Measurements from ENCODE around the gene SLC41A3. TPM values are rescaled to one million over a fixed set of nuclear protein-coding genes. Genes with fewer than 3 reads are reported as not detected.
A peak's percentile ranks its signal among the peaks of the same experiment; 100 is the strongest.

Gene SLC41A3
- total and polyA plus RNA-seq, 2 of the 8 experiments (the other 6 are each of a cell fraction or from before 2014, with no cell fraction given): 30.2 to 56.4 TPM

- Histone ChIP-seq H2AFZ (ENCODE audit: low read length) (no peak overlapping the region), H2BK12ac (ENCODE audit: low read depth, low read length) (no peak overlapping the region), H3K14ac (ENCODE audit: insufficient read length) (no peak overlapping the region), H2BK20ac (ENCODE audit: low read length) (no peak overlapping the region), H4K20me1 (replicated peaks in 1 of 2; ENCODE audit: control insufficient read depth in 1 of 2, insufficient read depth in 2 of 2, low read length in 2 of 2) (no peaks in the 10 kb centered on the region), H3K56ac (replicated peaks; ENCODE audit: insufficient read length, low read depth, low read length) (no peak overlapping the region), H3K18ac (ENCODE audit: extremely low read depth, low read length) (no peak overlapping the region), H3K4me2 (ENCODE audit: insufficient read depth in 1 of 2, low read depth in 2 of 2, low read length in 2 of 2) (no peak overlapping the region), H3K79me1 (ENCODE audit: low read depth, low read length) (no peaks in the 10 kb centered on the region), H3K36me3 (ENCODE audit: control insufficient read depth in 2 of 4, insufficient read depth in 4 of 4, low read length in 3 of 4) (no peaks in the 10 kb centered on the region), H3K23me2 (ENCODE audit: low read depth, low read length) (no peaks in the 10 kb centered on the region), H3K4me3 (ENCODE audit: extremely low read depth in 1 of 4, insufficient read depth in 2 of 4, low read depth in 3 of 4, low read length in 4 of 4) (no peak overlapping the region), H3K27ac (ENCODE audit: low read depth, low read length) (no peak overlapping the region), H3K4me1 (replicated peaks in 1 of 4; ENCODE audit: control insufficient read depth in 3 of 4, insufficient read depth in 4 of 4, low read length in 3 of 4) (peaks cover 0 to 11% (median 6%) of the 10 kb centered on the region in 4 experiments; a peak in 5 of 7 replicates), H3K9me3 (ENCODE audit: insufficient read depth in 2 of 2, low read depth in 1 of 2, low read length in 1 of 2) (no peaks in the 10 kb centered on the region), H3K23ac (ENCODE audit: insufficient read length) (no peak overlapping the region), H2AK5ac (ENCODE audit: low read depth, low read length) (no peak overlapping the region), H4K91ac (replicated peaks; ENCODE audit: insufficient read length, low read length) (peak overlapping the region; percentile 73), H4K5ac (ENCODE audit: insufficient read length, low read depth, low read length) (no peak overlapping the region), H3K4ac (replicated peaks; ENCODE audit: insufficient read length, low read depth, low read length) (no peak overlapping the region), H3K9ac (replicated peaks in 1 of 4; ENCODE audit: extremely low read depth in 1 of 4, low read depth in 3 of 4, low read length in 3 of 4) (no peak overlapping the region), H2BK120ac (replicated peaks; ENCODE audit: low read depth, low read length) (no peak overlapping the region), H2BK5ac (ENCODE audit: low read depth, low read length) (peak overlapping the region; percentile 24; the same call in 1 of the 2 replicates), H3K79me2 (ENCODE audit: control insufficient read depth in 1 of 2, insufficient read depth in 2 of 2, low read length in 2 of 2) (no peaks in the 10 kb centered on the region), H2BK15ac (ENCODE audit: low read length) (no peak overlapping the region), H3K27me3 (replicated peaks in 1 of 4; ENCODE audit: control insufficient read depth in 3 of 4, extremely low read depth in 1 of 4, insufficient read depth in 3 of 4, low read length in 3 of 4) (no peaks in the 10 kb centered on the region; a peak in 1 of 7 replicates), H4K8ac (ENCODE audit: extremely low read depth, insufficient read depth, low read length) (no peak overlapping the region)
- POLR2A ChIA-PET (ENCODE audit: partially characterized antibody): no interaction called here
- peak in 1 of 2 experiments; percentile 33 for DNase-seq (ENCODE audit: low read depth in 1 of 2, low spot score in 2 of 2)
- WGBS, 2 experiments (ENCODE audit: extremely low coverage in 1 of 2, insufficient coverage in 1 of 2, insufficient read length in 1 of 2, insufficient replicate concordance in 2 of 2, low coverage in 1 of 2, low lambda C conversion rate in 2 of 2, missing lambda C conversion rate in 1 of 2): 95% methylated on average over 10 of the region's 12 CpGs; no CpG with 5 or more reads in 1 of the 2 experiments
- FAIRE-seq: no peak
- CTCF ChIA-PET (ENCODE audit: partially characterized antibody): interaction anchor here (0.6 to 4.5 kb wide), 5 partner anchors 7 to 87 kb away, joined by 3 to 30 read pairs (median 4); no protein-coding TSS in a partner anchor
- TF ChIP-seq RXRA (IDR thresholded peaks at IDR 0.05; ENCODE audit: insufficient read depth, low read depth, low read length) (no peak), CBX8 (IDR thresholded peaks at IDR 0.05; ENCODE audit: borderline replicate concordance, low read depth, low read length) (no peak), YY1 (IDR thresholded peaks at IDR 0.05; ENCODE audit: low read depth, low read length) (no peak), CBX5 (IDR thresholded peaks at IDR 0.05; ENCODE audit: low read depth, low read length) (no peak)
These were observed 42.4 kb upstream of the SLC41A3 start for GRCh38 chr3:126126286-126126685.
